Immature natural killer cell (primary cell): ENCODE data around the gene FSD1. TPM values are rescaled to one million over a fixed set of nuclear protein-coding genes. Genes with fewer than 3 reads are reported as not detected.
A peak's percentile ranks its signal among the peaks of the same experiment; 100 is the strongest.
"Not testable (repeated sequence)": the region's sequence is repeated elsewhere in the genome, so short reads cannot be mapped to it uniquely, and the experiment has no call there.

Experiments
- DNase-seq, 3 donors: peaks; one replicate each; pipeline ENCODE4 v3.0.0; 2022; ENCODE audit warnings: mixed read lengths in 1 of 3
- H3K27ac Mint-ChIP-seq, 6 donors: one replicate each; pipeline ENCODE4 v1.8.0; 2020; ENCODE audit warnings: mixed read lengths in 6 of 6, mild to moderate bottlenecking in 5 of 6, inconsistent platforms in 4 of 6, moderate library complexity in 3 of 6
- H3K27me3 Mint-ChIP-seq, 3 donors: one replicate each; pipeline ENCODE4 v1.8.0; 2020 to 2021; ENCODE audit warnings: low read depth in 3 of 3, mild to moderate bottlenecking in 3 of 3, mixed read lengths in 3 of 3, moderate library complexity in 3 of 3, inconsistent platforms in 1 of 3
- H3K36me3 Mint-ChIP-seq, 3 donors: one replicate each; pipeline ENCODE4 v1.8.0; 2020; ENCODE audit warnings: mixed read lengths in 3 of 3, inconsistent platforms in 2 of 3, mild to moderate bottlenecking in 2 of 3
- H3K4me1 Mint-ChIP-seq, 2 donors: one replicate each; pipeline ENCODE4 v1.8.0; 2020; ENCODE audit warnings: inconsistent platforms in 2 of 2, mild to moderate bottlenecking in 2 of 2, mixed read lengths in 2 of 2, moderate library complexity in 1 of 2
- H3K4me3 Mint-ChIP-seq, 5 donors: one replicate each; pipeline ENCODE4 v1.8.0; 2020; ENCODE audit warnings: mild to moderate bottlenecking in 5 of 5, mixed read lengths in 5 of 5, inconsistent platforms in 3 of 5, moderate library complexity in 3 of 5
- H3K9me3 Mint-ChIP-seq, 6 donors: one replicate each; pipeline ENCODE4 v1.8.0; 2020; ENCODE audit warnings: mild to moderate bottlenecking in 6 of 6, mixed read lengths in 6 of 6, inconsistent platforms in 4 of 6, moderate library complexity in 3 of 6
- polyA plus RNA-seq, 3 donors: library from polyadenylated mRNA; unstranded; fragments of 300-500 nt; fragmentation: Illumina TruSeq; gene quantifications; one replicate each; pipeline ENCODE4 v1.2.3, GENCODE V29; 2021

FSD1 gene
- polyA plus RNA-seq, 3 donors from 2014 or later: 10.1 to 23.8 (median 12.8) TPM

DNA sequence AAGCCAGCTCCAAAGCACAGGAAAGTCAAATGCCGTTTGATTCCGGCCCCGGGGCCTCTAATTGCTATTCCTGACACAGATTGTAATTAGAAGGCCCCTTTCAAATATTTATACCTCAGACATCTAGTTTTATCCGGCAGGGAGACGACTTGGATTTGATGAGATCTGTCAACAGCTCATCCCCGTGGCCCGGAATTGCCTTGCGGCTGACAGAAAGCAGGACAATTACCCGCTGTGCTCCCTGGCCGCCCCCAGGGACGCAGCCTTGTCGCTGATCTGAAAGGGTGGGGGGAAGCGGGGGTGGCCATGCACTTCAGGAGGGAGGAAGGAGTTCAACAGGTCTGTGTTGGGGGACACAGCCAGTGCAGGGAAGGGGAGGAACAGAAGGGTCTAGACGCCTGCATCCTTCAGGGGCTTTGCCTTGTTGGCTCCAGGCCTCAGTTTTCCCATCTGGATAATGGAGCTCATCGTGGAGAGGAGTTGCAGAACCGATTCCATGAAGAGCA, 27.2 kb upstream of the FSD1 start:
- H3K27me3 Mint-ChIP-seq: peaks cover 5 to 16% (median 9%) of the 10 kb centered on the region in 3 donors
- no peaks in the 10 kb centered on the region for H3K36me3 Mint-ChIP-seq
- DNase-seq: no peak
- H3K4me1 Mint-ChIP-seq: peaks cover 4 to 9% of the 10 kb centered on the region in 2 donors
- no peak overlapping the region for H3K27ac Mint-ChIP-seq
- H3K4me3 Mint-ChIP-seq: no peak overlapping the region
- H3K9me3 Mint-ChIP-seq: no peaks in the 10 kb centered on the region

DNA sequence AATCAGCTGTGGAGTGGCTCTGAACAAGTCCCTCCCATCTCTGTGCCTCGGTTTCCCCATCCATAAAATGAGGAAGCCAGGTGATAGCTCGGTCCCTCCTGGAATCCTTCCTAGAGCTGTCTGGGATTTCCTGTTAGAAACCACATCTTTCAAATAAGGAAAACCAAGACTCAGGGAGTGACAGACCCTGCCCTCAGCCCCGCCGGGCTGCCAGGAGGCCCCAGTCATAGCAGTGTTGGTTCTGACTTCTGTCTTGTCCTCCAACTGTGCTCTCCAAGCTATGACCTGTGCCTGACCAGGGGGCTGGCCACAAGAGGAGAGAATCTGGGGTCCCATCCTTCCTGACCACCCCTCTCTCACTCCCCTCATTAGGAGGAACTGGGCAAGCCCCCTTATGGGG, 26.4 kb upstream of the FSD1 start:
- peaks cover 4 to 9% of the 10 kb centered on the region in 2 donors for H3K4me1 Mint-ChIP-seq
- H3K27me3 Mint-ChIP-seq: peaks cover 5 to 16% (median 9%) of the 10 kb centered on the region in 3 donors
- no peak for DNase-seq
- no peaks in the 10 kb centered on the region for H3K36me3 Mint-ChIP-seq
- no peak overlapping the region for H3K27ac Mint-ChIP-seq
- no peaks in the 10 kb centered on the region for H3K9me3 Mint-ChIP-seq
- H3K4me3 Mint-ChIP-seq: no peak overlapping the region

DNA sequence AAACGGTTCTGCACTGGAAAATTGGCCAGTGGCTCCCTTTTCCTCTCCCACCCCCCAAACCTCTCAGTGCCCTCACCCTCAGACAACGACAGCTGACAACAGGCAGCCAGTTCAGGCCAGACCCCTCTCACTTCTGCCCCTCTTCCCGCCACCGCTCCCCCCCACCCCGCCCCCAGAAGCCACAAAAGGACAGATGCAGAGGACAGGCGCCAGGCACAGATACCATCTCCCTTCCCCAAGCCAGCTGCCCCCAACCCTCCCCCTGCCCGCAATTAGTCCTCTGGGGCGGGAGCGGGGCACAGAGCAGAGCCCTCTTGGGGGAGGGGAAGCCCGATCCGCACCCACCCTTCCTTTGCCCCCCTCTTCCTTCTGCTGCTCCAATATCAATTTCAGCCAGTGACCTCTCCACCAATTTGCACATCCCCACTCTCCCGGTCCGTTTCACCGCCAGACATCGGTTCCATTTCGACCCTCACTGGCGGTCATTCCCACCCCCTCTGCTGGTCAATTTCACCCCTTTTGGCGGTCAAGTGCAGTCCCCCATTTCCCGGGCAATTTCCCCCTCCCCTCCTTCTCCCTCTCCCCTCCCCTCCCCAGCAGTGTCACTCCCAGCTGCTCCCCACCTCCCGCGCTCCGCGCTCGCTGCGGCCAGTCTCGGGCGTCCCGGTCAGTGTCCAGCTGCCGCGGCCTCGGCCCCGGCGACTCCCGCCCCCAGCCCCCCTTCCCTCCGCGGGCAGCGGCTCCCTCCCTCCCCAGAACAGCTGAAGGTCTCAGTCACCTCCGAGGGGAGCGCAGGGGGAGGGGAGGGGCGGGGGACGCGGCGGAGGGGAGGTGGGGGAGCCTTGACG, 25.8 kb upstream of the FSD1 start, which contains the start of gene SHD:
SHD (plus strand) TSS at position 848 of the 848 bp plus-strand sequence. CDS start 798 bp downstream, outside the sequence.
- H3K4me3 Mint-ChIP-seq: peak within 1 kb of the TSS; percentile 29 to 68 (median 59)
- peaks cover 5 to 14% (median 9%) of the 10 kb centered on the region in 3 donors for H3K27me3 Mint-ChIP-seq
- H3K27ac Mint-ChIP-seq: no peak within 1 kb of the TSS
- no peak for DNase-seq
- peaks cover 4 to 9% of the 10 kb centered on the region in 2 donors for H3K4me1 Mint-ChIP-seq
- no peaks in the 10 kb centered on the region for H3K36me3 Mint-ChIP-seq
- no peaks in the 10 kb centered on the region for H3K9me3 Mint-ChIP-seq

DNA sequence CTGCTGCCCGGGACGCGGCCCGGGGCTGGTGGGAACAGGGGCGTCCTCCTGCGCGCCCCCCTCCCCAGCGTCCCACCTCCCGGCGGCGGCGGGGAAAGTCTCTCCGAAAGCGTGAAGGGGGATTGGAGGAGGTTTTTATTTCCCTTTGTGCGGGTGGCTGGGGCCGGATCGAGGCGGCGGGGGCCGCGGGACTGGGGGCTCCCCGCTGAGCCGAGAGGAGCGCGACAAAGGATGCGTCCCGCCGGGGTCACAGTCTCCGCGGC, 25.2 kb upstream of the FSD1 start:
- peaks cover 4 to 9% of the 10 kb centered on the region in 2 donors for H3K4me1 Mint-ChIP-seq
- H3K27me3 Mint-ChIP-seq: peaks cover 5 to 14% (median 9%) of the 10 kb centered on the region in 3 donors
- no peaks in the 10 kb centered on the region for H3K36me3 Mint-ChIP-seq
- DNase-seq: no peak
- H3K4me3 Mint-ChIP-seq: no peak overlapping the region
- H3K27ac Mint-ChIP-seq: no peak overlapping the region
- H3K9me3 Mint-ChIP-seq: no peaks in the 10 kb centered on the region

DNA sequence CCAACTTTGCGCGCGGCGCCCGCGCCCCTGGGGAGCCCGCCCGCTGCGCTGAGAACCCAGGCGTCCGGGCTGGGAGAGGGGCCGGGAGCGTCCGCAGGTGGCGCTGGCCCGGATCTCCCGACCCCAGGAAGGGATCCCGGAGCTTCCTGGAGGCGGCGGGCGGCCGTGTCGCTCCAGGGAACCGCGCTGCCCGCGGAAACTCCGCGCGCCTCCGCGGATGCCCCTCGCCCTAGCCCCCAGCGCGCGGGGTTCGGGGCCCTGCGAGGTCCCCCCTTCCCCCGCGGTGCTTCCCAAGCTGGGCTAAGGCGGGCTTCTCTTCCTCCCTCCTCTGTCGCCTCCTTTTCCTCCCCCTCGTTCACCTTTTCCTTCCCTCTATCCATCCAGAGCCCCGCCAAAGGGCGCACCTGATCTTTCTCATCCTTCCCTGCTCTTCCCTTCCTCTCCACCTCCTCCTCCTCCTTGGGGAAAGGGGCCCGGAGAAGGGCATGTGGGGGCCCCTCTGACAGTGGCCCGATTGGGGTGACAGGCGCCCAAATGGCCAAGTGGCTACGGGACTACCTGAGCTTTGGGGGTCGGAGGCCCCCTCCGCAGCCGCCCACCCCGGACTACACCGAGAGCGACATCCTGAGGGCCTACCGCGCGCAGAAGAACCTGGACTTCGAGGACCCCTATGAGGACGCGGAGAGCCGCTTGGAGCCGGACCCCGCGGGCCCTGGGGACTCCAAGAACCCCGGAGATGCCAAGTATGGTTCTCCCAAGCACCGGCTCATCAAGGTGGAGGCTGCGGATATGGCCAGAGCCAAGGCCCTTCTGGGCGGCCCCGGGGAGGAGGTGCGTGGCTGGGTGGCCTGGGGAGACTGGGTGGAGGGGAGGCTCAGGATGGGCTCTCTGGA, 24.6 kb upstream of the FSD1 start:
- Mint-ChIP-seq H3K9me3 (no peaks in the 10 kb centered on the region), H3K27ac (no peak overlapping the region), H3K4me3 (peak overlapping the region in 3 of 5 donors; percentile 32 to 56 (median 47)), H3K36me3 (no peaks in the 10 kb centered on the region), H3K4me1 (peaks cover 4 to 9% of the 10 kb centered on the region in 2 donors), H3K27me3 (peaks cover 5 to 14% (median 9%) of the 10 kb centered on the region in 3 donors)
- no peak for DNase-seq

DNA sequence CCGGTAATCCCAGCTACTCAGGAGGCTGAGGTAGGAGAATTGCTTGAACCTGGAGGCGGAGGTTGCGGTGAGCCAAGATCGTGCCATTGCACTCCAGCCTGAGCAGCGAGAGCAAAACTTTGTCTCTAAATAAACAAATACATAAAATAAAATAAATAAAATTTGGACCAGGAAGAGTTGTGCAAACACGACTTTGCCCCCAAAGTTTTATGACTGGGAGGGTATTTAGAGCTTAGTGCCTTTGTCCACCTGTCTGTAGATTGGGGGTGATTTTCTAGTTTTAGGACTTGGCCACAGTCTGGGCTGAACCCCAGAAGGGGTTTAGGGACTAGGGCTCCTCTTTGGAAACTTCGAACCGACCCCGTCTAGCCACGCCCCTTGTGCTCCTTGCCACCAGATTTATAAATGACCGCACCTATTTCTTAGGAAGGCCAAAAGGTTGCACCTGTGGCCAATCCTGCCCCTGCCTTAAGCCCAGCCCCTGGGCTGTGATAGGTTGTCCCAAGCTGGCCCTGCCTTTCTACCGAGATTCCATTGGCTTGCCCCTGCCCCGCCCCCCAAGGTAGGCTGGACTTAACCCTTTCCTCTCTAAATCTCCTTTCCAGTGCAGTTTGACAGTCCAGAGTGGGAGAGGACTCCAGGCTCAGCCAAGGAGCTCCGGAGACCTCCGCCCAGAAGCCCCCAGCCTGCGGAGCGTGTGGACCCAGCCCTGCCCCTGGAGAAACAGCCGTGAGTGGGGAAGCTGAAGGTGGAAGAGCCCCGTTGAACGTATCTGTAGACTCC, 20.0 kb upstream of the FSD1 start:
- Mint-ChIP-seq H3K27ac (no peak overlapping the region), H3K36me3 (no peaks in the 10 kb centered on the region), H3K9me3 (no peaks in the 10 kb centered on the region), H3K4me1 (peaks cover 4% of the 10 kb centered on the region in 2 donors), H3K27me3 (peaks cover 5 to 11% (median 9%) of the 10 kb centered on the region in 3 donors), H3K4me3 (no peak overlapping the region)
- DNase-seq: no peak

DNA sequence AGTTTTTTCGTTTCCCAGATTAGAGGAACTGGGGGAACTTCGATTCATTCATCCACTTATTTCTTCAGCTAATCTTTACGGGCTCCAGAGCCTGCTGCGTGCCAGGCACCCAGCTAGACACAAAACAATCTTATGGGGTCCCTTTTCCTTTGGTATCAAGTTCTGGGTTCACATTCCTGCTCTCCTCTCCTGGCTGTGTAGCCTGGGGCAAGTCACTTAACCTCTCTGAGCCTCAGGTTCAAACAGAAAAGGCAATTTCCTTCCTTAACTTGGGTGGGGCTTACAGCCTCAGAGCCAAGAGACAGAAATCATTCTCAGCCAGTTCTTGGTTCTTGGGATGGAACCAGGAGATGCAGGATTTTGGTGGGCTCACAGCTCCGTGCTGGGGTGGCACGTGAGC, 19.4 kb upstream of the FSD1 start:
- no peak for DNase-seq
- H3K27ac Mint-ChIP-seq: no peak overlapping the region
- no peaks in the 10 kb centered on the region for H3K36me3 Mint-ChIP-seq
- peaks cover under 1 to 1% of the 10 kb centered on the region in 2 donors for H3K4me1 Mint-ChIP-seq
- H3K27me3 Mint-ChIP-seq: peaks cover 5 to 11% (median 9%) of the 10 kb centered on the region in 3 donors
- H3K4me3 Mint-ChIP-seq: no peak overlapping the region
- no peaks in the 10 kb centered on the region for H3K9me3 Mint-ChIP-seq

DNA sequence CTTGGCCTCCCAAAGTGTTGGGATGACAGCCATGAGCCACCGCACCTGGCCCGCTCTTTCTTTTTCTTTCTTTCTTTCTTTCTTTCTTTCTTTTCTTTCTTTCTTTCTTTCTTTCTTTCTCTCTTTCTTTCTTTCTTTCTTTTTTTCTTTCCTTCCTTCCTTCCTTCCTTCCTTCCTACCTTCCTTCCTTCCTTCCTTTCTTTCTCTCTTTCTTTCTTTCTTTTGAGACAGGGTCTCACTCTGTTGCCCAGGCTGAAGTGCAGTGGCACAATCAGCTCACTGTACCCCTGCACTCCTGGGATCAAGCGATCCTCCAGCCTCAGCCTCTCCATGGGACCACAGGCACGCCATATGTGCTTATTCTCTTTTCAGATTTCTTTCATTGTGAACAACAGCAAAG, 18.3 kb upstream of the FSD1 start:
- H3K27ac Mint-ChIP-seq, H3K4me1 Mint-ChIP-seq, H3K27me3 Mint-ChIP-seq, H3K4me3 Mint-ChIP-seq, H3K9me3 Mint-ChIP-seq, DNase-seq, H3K36me3 Mint-ChIP-seq: not testable (repeated sequence)

DNA sequence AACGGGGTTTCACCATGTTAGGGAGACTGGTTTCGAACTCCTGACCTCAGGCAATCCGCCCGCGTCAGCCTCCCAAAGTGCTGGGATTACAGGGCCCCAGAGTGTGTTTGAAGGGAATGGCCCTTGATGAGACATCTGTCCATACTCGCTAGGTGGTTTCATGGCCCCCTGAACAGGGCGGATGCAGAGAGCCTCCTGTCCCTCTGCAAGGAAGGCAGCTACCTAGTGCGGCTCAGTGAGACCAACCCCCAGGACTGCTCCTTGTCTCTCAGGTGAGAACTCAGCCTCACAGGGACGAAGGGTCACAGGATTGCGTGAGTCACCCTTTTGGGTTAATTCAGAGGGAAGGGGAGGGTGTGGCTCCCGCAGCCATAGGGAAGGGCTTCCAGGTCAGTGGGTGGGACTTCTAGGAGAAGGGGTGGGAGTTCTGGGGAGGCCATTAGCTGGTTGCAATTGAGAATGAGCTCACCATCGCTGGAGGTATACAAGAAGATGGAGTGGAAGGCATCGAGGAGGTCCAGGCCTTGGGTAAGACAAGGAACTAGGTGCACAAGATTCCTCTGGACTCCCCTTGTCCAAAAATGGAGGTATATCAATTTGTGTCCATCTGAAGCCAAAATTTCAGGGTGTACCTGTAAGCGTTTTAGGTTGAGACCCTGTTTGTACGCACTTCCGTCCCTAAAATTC, 16.2 kb upstream of the FSD1 start:
- H3K4me3 Mint-ChIP-seq: no peak overlapping the region
- H3K36me3 Mint-ChIP-seq: no peaks in the 10 kb centered on the region
- H3K9me3 Mint-ChIP-seq: no peaks in the 10 kb centered on the region
- H3K27me3 Mint-ChIP-seq: peaks cover 0 to 4% (median 3%) of the 10 kb centered on the region in 3 donors
- H3K27ac Mint-ChIP-seq: no peak overlapping the region
- H3K4me1 Mint-ChIP-seq: no peaks in the 10 kb centered on the region
- no peak for DNase-seq

DNA sequence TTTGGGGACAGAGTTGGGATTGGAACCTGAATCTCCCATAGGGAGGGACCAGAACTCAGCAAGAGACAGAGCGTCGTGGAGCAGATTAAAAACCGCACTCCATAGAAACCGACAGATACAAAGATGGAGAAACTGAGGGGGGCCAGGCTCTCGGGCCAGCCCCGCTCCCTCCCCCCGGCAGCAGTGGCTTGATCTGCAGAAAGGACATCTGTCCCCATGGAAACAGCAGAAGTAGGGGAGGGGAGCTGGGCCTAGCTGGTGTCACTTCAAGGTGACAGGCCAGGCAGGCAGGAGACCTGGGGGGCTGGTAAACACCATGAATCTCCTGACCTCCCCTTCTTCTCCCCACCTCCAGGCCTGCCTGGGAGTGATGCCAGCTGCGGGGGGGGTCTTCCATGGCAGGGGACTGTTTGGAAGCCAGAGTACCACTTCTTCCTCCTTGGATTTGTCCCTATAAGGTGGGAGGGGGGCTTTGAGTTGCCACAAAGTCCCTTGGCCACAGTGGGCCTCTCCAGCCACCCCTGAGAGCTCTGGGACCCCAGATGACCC, 13.1 kb upstream of the FSD1 start:
- H3K27me3 Mint-ChIP-seq: peaks cover 0 to 4% (median 3%) of the 10 kb centered on the region in 3 donors

DNA sequence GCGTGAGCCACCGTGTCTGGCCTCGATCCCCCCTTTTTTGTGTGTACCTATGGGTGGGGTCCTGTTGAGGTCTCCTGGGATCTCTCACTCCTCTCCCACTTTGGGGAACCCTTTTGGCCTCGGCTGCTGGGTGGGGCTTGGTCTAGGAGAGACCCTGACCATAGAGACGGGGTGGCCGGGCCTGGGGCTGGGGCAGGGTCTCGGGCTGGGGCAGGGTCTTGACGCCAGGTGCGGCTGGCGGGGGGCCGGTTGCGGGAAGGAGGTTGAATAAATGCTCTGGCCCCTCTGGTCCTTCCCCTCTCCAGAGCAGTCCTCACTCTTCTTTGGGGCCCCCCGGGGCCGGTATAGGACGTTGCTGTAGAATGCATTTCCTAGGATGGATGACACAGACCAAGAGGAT, 11.9 kb upstream of the FSD1 start:
- no peaks in the 10 kb centered on the region for H3K9me3 Mint-ChIP-seq
- H3K27me3 Mint-ChIP-seq: peaks cover 0 to 3% (median 3%) of the 10 kb centered on the region in 3 donors
- H3K4me1 Mint-ChIP-seq: peaks cover 0 to 3% of the 10 kb centered on the region in 2 donors
- H3K4me3 Mint-ChIP-seq: no peak overlapping the region
- no peak overlapping the region for H3K27ac Mint-ChIP-seq
- H3K36me3 Mint-ChIP-seq: peaks cover 0 to 3% (median 0%) of the 10 kb centered on the region in 3 donors
- DNase-seq: no peak

More for the DNA sequence above, 13.1 kb upstream of the FSD1 start:
- no peaks in the 10 kb centered on the region for H3K9me3 Mint-ChIP-seq
- H3K36me3 Mint-ChIP-seq: peaks cover 0 to 3% (median 0%) of the 10 kb centered on the region in 3 donors
- no peak overlapping the region for H3K4me3 Mint-ChIP-seq
- H3K27ac Mint-ChIP-seq: no peak overlapping the region
- peaks cover 0 to 2% of the 10 kb centered on the region in 2 donors for H3K4me1 Mint-ChIP-seq
- no peak for DNase-seq

DNA sequence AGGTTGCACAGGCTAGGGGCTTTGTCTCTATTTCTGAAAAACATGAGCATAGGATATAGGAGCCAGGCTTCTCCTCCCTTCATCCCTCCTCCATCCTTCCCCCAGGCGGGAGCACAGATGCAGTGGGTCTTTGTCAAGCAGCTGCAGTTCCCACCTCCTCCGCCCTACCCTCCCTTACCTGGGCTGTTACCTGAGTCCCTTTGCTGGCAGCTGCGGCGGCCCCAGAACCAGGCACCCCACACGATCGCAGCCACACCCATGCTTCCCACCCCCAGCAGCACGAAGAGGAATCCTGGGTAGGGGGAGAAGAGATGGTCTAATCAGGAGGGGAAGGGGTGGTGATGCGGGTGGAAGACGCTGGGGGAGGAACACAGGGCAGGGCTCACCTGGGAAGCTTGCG, 10.0 kb upstream of the FSD1 start:
- Mint-ChIP-seq H3K27ac (no peak overlapping the region), H3K36me3 (peaks cover 0 to 5% (median 3%) of the 10 kb centered on the region in 3 donors), H3K4me1 (peaks cover 7 to 14% of the 10 kb centered on the region in 2 donors), H3K27me3 (peaks cover 0 to 4% (median 0%) of the 10 kb centered on the region in 3 donors), H3K9me3 (no peaks in the 10 kb centered on the region), H3K4me3 (no peak overlapping the region)
- no peak for DNase-seq
